Glutamatergic neuron (in vitro differentiated cells): ENCODE measurements around the gene BDH1. TPM values are rescaled to one million over a fixed set of nuclear protein-coding genes. Genes with fewer than 3 reads are reported as not detected.

ENCODE experiments used
- DNase-seq: peaks from one replicate; pipeline ENCODE4 v3.0.0; 2022
- H3K27ac Mint-ChIP-seq: one replicate; pipeline ENCODE4 v1.8.0; 2020; ENCODE audit warnings: mild to moderate bottlenecking, mixed read lengths, inconsistent platforms; ENCODE audit not compliant: unreplicated experiment
- H3K27me3 Mint-ChIP-seq: one replicate; pipeline ENCODE4 v1.8.0; 2020; ENCODE audit warnings: mild to moderate bottlenecking, moderate library complexity, mixed read lengths, inconsistent platforms; ENCODE audit not compliant: unreplicated experiment
- H3K36me3 Mint-ChIP-seq: one replicate; pipeline ENCODE4 v1.8.0; 2020; ENCODE audit warnings: mild to moderate bottlenecking, mixed read lengths, inconsistent platforms; ENCODE audit not compliant: unreplicated experiment
- H3K4me1 Mint-ChIP-seq: one replicate; pipeline ENCODE4 v1.8.0; 2020; ENCODE audit warnings: mild to moderate bottlenecking, low read depth, mixed read lengths, inconsistent platforms; ENCODE audit not compliant: unreplicated experiment
- H3K4me3 Mint-ChIP-seq: one replicate; pipeline ENCODE4 v1.8.0; 2020; ENCODE audit warnings: mild to moderate bottlenecking, mixed read lengths, inconsistent platforms; ENCODE audit not compliant: unreplicated experiment
- H3K9me3 Mint-ChIP-seq: one replicate; pipeline ENCODE4 v1.8.0; 2020; ENCODE audit warnings: mild to moderate bottlenecking, moderate library complexity, mixed read lengths, inconsistent platforms; ENCODE audit not compliant: unreplicated experiment
- total RNA-seq: library from RNA; stranded (reverse); fragmentation: NEBNext Ultra II Directional; extraction: Animal tissue kit (Norgen Biotek cat#: 25700); gene quantifications from one replicate; pipeline ENCODE4 v1.2.1, GENCODE V29; 2021; ENCODE audit not compliant: unreplicated experiment
- TF ChIP-seq, protein P1 (sequence below): fragments of 200-600 bp; sonication (generic); IDR thresholded peaks from one replicate; pipeline ENCODE4 v1.5.0; 2021; ENCODE audit not compliant: partially characterized antibody, unreplicated experiment

BDH1 gene
- total RNA-seq, 1 donor from 2014 or later: 19.4 TPM

DNA sequence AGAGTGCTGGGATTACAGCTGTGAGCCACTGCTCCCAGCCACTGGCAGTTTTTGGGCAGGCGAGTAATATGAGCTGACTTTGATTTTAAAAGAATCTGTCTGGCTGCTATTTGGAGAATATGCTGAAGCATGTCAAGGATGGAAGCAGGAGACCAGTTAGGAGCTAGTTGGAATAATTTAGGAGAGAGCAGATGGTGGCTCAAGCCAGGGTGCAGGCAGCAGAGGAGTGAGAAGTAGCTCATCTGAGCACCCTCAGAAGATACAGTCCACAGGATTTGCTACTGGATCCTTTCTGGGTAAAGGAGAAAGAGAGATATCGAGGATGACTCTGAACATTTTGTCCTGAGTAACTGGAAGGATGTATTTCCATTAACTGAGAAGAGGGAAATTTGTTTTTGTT, 30.4 kb upstream of the BDH1 start:
- Mint-ChIP-seq H3K27ac (no peak overlapping the region), H3K36me3 (peaks cover 9% of the 10 kb centered on the region), H3K4me1 (peaks cover 3% of the 10 kb centered on the region), H3K27me3 (peaks cover 4% of the 10 kb centered on the region), H3K9me3 (no peaks in the 10 kb centered on the region), H3K4me3 (no peak overlapping the region)
- TF ChIP-seq, protein P1, sequence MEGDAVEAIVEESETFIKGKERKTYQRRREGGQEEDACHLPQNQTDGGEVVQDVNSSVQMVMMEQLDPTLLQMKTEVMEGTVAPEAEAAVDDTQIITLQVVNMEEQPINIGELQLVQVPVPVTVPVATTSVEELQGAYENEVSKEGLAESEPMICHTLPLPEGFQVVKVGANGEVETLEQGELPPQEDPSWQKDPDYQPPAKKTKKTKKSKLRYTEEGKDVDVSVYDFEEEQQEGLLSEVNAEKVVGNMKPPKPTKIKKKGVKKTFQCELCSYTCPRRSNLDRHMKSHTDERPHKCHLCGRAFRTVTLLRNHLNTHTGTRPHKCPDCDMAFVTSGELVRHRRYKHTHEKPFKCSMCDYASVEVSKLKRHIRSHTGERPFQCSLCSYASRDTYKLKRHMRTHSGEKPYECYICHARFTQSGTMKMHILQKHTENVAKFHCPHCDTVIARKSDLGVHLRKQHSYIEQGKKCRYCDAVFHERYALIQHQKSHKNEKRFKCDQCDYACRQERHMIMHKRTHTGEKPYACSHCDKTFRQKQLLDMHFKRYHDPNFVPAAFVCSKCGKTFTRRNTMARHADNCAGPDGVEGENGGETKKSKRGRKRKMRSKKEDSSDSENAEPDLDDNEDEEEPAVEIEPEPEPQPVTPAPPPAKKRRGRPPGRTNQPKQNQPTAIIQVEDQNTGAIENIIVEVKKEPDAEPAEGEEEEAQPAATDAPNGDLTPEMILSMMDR: no peak
- no peak for DNase-seq

DNA sequence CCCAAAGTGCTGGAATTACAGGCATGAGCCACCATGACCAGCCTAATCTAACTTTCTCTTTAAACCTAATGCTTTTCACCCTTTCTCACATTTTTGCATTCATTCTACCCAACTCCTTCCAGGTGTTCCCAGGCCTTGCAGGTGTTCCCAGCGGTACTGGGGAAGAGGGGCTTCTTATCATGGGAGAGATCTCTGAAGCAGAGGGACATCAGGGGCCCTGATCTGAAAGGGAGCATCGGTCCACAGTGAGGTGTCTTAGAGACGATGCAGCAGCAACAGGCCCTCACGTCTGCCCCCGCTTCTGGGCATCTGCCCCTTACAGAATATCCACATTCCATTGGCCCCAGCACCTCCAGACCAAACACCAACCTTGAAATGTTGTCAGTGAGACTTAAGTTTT, 29.0 kb upstream of the BDH1 start:
- Mint-ChIP-seq H3K27ac (no peak overlapping the region), H3K27me3 (peaks cover 4% of the 10 kb centered on the region), H3K36me3 (peaks cover 12% of the 10 kb centered on the region), H3K9me3 (no peaks in the 10 kb centered on the region), H3K4me1 (peaks cover 3% of the 10 kb centered on the region), H3K4me3 (no peak overlapping the region)
- TF ChIP-seq, protein P1: no peak
- DNase-seq: no peak

DNA sequence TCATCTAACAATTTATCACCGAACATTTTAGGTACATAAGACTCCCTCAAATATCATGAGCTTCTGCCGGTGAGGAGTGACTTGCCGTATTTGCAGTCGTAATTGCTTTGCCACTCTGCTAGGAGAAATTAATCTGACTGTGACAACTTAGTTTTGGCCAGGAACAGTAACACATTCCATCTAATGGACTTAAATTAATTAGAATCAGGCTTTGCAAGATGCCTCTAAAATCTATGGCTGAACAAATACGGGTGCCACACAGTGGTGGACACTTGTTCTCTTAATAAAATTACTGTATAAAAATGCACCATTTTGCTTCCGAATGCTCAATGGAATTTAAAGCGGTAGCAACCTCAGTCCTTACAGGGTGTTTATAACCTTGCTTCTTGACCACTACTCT, 27.6 kb upstream of the BDH1 start:
- no peak for DNase-seq
- Mint-ChIP-seq H3K27ac (no peak overlapping the region), H3K9me3 (peaks cover 5% of the 10 kb centered on the region), H3K36me3 (peaks cover 24% of the 10 kb centered on the region), H3K4me1 (peaks cover 3% of the 10 kb centered on the region), H3K27me3 (peaks cover 4% of the 10 kb centered on the region), H3K4me3 (no peak overlapping the region)
- TF ChIP-seq, protein P1: no peak

DNA sequence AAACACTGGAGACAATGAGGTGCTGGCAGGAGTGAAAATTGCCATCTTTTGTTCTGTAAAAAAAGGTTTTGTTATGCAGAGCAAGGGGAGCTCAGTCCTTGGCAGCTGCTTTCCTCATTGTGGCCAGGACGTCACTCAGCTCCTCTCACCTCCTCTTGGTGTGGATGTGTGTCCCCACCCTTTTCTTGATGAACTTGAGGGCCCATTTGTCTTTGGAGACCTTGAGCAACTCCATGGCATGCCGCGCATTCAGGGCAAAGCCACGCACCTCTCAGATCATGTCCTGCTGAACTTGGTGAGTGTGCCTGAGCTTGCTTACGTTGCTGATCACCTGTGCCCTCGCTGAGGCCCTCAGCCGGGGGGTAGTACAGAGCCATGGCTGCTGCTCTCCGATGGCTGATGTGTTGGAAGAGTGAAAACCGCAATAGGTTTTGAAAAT, 24.5 kb upstream of the BDH1 start:
- TF ChIP-seq, protein P1: no peak

DNA sequence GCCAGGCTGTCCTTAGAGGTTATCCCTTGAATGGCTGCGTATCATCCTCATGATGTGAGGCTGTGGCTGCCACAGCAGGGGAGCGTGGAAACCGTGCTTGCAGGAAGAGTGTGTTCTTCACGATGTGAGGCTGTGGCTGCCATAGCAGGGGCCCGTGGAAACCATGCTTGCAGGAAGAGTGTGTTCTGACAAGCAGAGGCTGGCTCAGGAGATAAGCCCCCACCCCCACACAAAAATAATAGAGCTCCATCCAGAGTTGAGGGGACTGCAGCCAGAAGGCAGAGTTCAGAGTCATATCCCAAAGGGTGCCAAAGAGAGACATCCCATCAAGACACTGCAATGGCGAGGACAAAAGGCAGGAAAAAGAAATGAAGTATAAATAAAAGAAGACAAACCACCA, 22.6 kb upstream of the BDH1 start:
- no peak overlapping the region for H3K4me3 Mint-ChIP-seq
- peaks cover 4% of the 10 kb centered on the region for H3K27me3 Mint-ChIP-seq
- peaks cover 16% of the 10 kb centered on the region for H3K36me3 Mint-ChIP-seq
- H3K27ac Mint-ChIP-seq: no peak overlapping the region
- H3K9me3 Mint-ChIP-seq: peaks cover 10% of the 10 kb centered on the region
- H3K4me1 Mint-ChIP-seq: no peaks in the 10 kb centered on the region
- TF ChIP-seq, protein P1: no peak
- DNase-seq: no peak

More for the DNA sequence above, 24.5 kb upstream of the BDH1 start:
- Mint-ChIP-seq H3K4me1 (no peaks in the 10 kb centered on the region), H3K36me3 (peaks cover 21% of the 10 kb centered on the region), H3K9me3 (peaks cover 10% of the 10 kb centered on the region), H3K27ac (no peak overlapping the region), H3K27me3 (peaks cover 5% of the 10 kb centered on the region), H3K4me3 (no peak overlapping the region)
- DNase-seq: no peak
